WTC11 (cell line): ENCODE data around the gene SLC25A6. TPM values are rescaled to one million over a fixed set of nuclear protein-coding genes. Genes with fewer than 3 reads are reported as not detected.
A peak's percentile ranks its signal among the peaks of the same experiment; 100 is the strongest.

Experiments
- ATAC-seq: fragments of 200-7000 bp; cut with Tn5 transposase; 2 replicates; pipeline ENCODE4 v1.10.0; 2021; ENCODE audit warnings: mild to moderate bottlenecking, moderate library complexity
- CTCF ChIA-PET: fragments of 300-600 bp; sonication (Branson Sonifier 250); formaldehyde crosslinking; loops from one replicate; lab custom pipeline; 2021; ENCODE audit warnings: antibody characterized with exemption; lab: Charles Lee
- POLR2A ChIA-PET: fragments of 350-600 bp; sonication (Branson Sonifier 250); formaldehyde crosslinking; loops from one replicate; lab custom pipeline; 2021; ENCODE audit warnings: antibody characterized with exemption; lab: Charles Lee
- DNase-seq: peaks from one replicate; pipeline ENCODE4 v3.0.0; 2021; ENCODE audit warnings: low spot score
- H3K27ac Mint-ChIP-seq: 2 replicates; pipeline ENCODE4 v1.8.0; 2021; ENCODE audit warnings: mixed read lengths
- H3K27me3 Mint-ChIP-seq: 2 replicates; pipeline ENCODE4 v1.8.0; 2021; ENCODE audit warnings: low read depth, mild to moderate bottlenecking, moderate library complexity, mixed read lengths
- H3K36me3 Mint-ChIP-seq: 2 replicates; pipeline ENCODE4 v1.8.0; 2021; ENCODE audit warnings: mixed read lengths
- H3K4me1 Mint-ChIP-seq: 2 replicates; pipeline ENCODE4 v1.8.0; 2022; ENCODE audit warnings: mixed read lengths
- H3K4me3 Mint-ChIP-seq: 2 replicates; pipeline ENCODE4 v1.8.0; 2021; ENCODE audit warnings: mild to moderate bottlenecking, moderate library complexity, mixed read lengths
- H3K9me3 Mint-ChIP-seq: 2 replicates; pipeline ENCODE4 v1.8.0; 2021; ENCODE audit warnings: mixed read lengths
- CREM ChIP-seq: sonication (generic); formaldehyde crosslinking; IDR thresholded peaks from 2 replicates; pipeline ENCODE4 v1.8.1; 2022; ENCODE audit warnings: mild to moderate bottlenecking, missing genetic modification reagents, moderate library complexity
- FOXJ3 ChIP-seq: sonication (generic); formaldehyde crosslinking; IDR thresholded peaks from 2 replicates; pipeline ENCODE4 v1.9.0; 2021; ENCODE audit warnings: missing genetic modification reagents, mild to moderate bottlenecking, borderline replicate concordance
- FOXK1 ChIP-seq: sonication (generic); formaldehyde crosslinking; IDR thresholded peaks from 2 replicates; pipeline ENCODE4 v1.8.0; 2022; ENCODE audit warnings: mild to moderate bottlenecking, moderate library complexity, missing genetic modification reagents
- GTF2I ChIP-seq: fragments of 250-450 bp; sonication (Bioruptor Pico); conservative IDR thresholded peaks from 2 replicates; pipeline ENCODE4 v1.4.0; 2021; ENCODE audit warnings: mild to moderate bottlenecking
- JAZF1 ChIP-seq: fragments of 250-450 bp; sonication (Bioruptor Pico); IDR thresholded peaks from 2 replicates; pipeline ENCODE4 v1.9.0; 2021; ENCODE audit warnings: moderate library complexity, mild to moderate bottlenecking, inconsistent platforms
- SMAD3 ChIP-seq: sonication (generic); formaldehyde crosslinking; IDR thresholded peaks from 2 replicates; pipeline ENCODE4 v1.8.0; 2022; ENCODE audit warnings: missing genetic modification reagents, mild to moderate bottlenecking, borderline replicate concordance
- TEAD1 ChIP-seq: sonication (generic); formaldehyde crosslinking; IDR thresholded peaks from 2 replicates; pipeline ENCODE4 v1.8.0; 2022; ENCODE audit warnings: mild to moderate bottlenecking, missing genetic modification reagents
- ZNF671 ChIP-seq: fragments of 250-450 bp; sonication (Bioruptor Pico); IDR thresholded peaks from 2 replicates; pipeline ENCODE4 v1.8.0; 2021; ENCODE audit warnings: mild to moderate bottlenecking
- total RNA-seq: library from RNA; stranded (reverse); gene quantifications from 3 replicates; pipeline ENCODE4 v1.2.3, GENCODE V29; 2021
- TF ChIP-seq, protein P1 (sequence below): sonication (generic); formaldehyde crosslinking; IDR thresholded peaks from 2 replicates; pipeline ENCODE4 v1.8.1; 2022; ENCODE audit warnings: low read depth, missing genetic modification reagents, borderline replicate concordance
- TF ChIP-seq, protein P2 (sequence below): sonication (generic); formaldehyde crosslinking; IDR thresholded peaks from 2 replicates; pipeline ENCODE4 v1.8.1; 2022; ENCODE audit warnings: missing genetic modification reagents, borderline replicate concordance
- TF ChIP-seq, protein P3 (sequence below): fragments of 250-450 bp; sonication (Bioruptor Pico); IDR thresholded peaks from 2 replicates; pipeline ENCODE4 v1.9.0; 2021; ENCODE audit warnings: moderate library complexity, mild to moderate bottlenecking, inconsistent platforms, borderline replicate concordance
- TF ChIP-seq, protein P4 (sequence below): sonication (generic); formaldehyde crosslinking; IDR thresholded peaks from 2 replicates; pipeline ENCODE4 v1.8.0; 2023; ENCODE audit warnings: missing genetic modification reagents, mild to moderate bottlenecking, borderline replicate concordance
- TF ChIP-seq, protein P5 (sequence below): sonication (generic); formaldehyde crosslinking; IDR thresholded peaks from 2 replicates; pipeline ENCODE4 v1.8.0; 2022; ENCODE audit warnings: mild to moderate bottlenecking, missing genetic modification reagents
- TF ChIP-seq, protein P6 (sequence below): fragments of 250-450 bp; sonication (Bioruptor Pico); IDR thresholded peaks from 2 replicates; pipeline ENCODE4 v1.9.0; 2021; ENCODE audit warnings: mild to moderate bottlenecking, borderline replicate concordance
- TF ChIP-seq, protein P7 (sequence below): sonication (generic); formaldehyde crosslinking; IDR thresholded peaks from 2 replicates; pipeline ENCODE4 v1.8.0; 2022; ENCODE audit warnings: mild to moderate bottlenecking, missing genetic modification reagents
- TF ChIP-seq, protein P8 (sequence below): sonication (generic); formaldehyde crosslinking; IDR thresholded peaks from 2 replicates; pipeline ENCODE4 v1.8.0; 2022; ENCODE audit warnings: missing genetic modification reagents
- TF ChIP-seq, protein P9 (sequence below): fragments of 250-450 bp; sonication (Bioruptor Pico); IDR thresholded peaks from 2 replicates; pipeline ENCODE4 v1.9.0; 2021; ENCODE audit warnings: mild to moderate bottlenecking

Gene SLC25A6
- total RNA-seq, 1 experiment from 2014 or later = 627 TPM

DNA sequence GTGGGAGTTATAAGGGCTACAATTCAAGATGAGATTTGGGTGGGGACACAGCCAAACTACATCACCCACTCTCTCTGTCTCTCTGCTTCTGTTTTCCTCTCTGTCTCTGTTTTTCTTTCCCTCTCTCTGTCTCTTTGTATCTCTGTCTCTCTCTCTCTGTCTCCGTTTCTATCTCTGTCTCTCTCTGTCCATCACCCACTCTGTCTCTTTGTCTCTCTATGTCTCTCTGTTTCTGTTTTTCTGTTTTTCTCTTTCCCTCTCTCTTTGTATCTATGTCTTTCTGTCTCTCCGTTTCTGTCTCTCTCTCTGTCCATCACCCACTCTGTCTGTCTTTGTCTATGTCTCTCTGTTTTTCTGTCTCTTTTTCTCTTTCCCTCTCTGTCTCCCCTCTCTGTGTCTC, 30.0 kb downstream of the SLC25A6 start:
- Mint-ChIP-seq H3K4me3 (no peak overlapping the region), H3K27ac (peak overlapping the region; percentile 20), H3K27me3 (no peaks in the 10 kb centered on the region)
- no peak for ATAC-seq
- CTCF ChIA-PET = no interaction called here
- no peak for DNase-seq
- TF ChIP-seq CREM (CRISPR knock-in tag) (no peak), TEAD1 (CRISPR knock-in tag) (no peak), GTF2I (CRISPR knock-in tag) (no peak), FOXJ3 (CRISPR knock-in tag) (no peak), ZNF671 (no peak), JAZF1 (CRISPR knock-in tag) (no peak), SMAD3 (CRISPR knock-in tag) (no peak), FOXK1 (no peak)
- TF ChIP-seq, protein P1, sequence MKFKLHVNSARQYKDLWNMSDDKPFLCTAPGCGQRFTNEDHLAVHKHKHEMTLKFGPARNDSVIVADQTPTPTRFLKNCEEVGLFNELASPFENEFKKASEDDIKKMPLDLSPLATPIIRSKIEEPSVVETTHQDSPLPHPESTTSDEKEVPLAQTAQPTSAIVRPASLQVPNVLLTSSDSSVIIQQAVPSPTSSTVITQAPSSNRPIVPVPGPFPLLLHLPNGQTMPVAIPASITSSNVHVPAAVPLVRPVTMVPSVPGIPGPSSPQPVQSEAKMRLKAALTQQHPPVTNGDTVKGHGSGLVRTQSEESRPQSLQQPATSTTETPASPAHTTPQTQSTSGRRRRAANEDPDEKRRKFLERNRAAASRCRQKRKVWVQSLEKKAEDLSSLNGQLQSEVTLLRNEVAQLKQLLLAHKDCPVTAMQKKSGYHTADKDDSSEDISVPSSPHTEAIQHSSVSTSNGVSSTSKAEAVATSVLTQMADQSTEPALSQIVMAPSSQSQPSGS (CRISPR knock-in tag) = no peak
- TF ChIP-seq, protein P2, sequence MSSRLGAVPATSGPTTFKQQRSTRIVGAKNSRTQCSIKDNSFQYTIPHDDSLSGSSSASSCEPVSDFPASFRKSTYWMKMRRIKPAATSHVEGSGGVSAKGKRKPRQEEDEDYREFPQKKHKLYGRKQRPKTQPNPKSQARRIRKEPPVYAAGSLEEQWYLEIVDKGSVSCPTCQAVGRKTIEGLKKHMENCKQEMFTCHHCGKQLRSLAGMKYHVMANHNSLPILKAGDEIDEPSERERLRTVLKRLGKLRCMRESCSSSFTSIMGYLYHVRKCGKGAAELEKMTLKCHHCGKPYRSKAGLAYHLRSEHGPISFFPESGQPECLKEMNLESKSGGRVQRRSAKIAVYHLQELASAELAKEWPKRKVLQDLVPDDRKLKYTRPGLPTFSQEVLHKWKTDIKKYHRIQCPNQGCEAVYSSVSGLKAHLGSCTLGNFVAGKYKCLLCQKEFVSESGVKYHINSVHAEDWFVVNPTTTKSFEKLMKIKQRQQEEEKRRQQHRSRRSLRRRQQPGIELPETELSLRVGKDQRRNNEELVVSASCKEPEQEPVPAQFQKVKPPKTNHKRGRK (CRISPR knock-in tag) = no peak
- TF ChIP-seq, protein P3, sequence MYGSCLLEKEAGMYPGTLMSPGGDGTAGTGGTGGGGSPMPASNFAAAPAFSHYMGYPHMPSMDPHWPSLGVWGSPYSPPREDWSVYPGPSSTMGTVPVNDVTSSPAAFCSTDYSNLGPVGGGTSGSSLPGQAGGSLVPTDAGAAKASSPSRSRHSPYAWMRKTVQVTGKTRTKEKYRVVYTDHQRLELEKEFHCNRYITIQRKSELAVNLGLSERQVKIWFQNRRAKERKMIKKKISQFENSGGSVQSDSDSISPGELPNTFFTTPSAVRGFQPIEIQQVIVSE (CRISPR knock-in tag) = no peak
- TF ChIP-seq, protein P4, sequence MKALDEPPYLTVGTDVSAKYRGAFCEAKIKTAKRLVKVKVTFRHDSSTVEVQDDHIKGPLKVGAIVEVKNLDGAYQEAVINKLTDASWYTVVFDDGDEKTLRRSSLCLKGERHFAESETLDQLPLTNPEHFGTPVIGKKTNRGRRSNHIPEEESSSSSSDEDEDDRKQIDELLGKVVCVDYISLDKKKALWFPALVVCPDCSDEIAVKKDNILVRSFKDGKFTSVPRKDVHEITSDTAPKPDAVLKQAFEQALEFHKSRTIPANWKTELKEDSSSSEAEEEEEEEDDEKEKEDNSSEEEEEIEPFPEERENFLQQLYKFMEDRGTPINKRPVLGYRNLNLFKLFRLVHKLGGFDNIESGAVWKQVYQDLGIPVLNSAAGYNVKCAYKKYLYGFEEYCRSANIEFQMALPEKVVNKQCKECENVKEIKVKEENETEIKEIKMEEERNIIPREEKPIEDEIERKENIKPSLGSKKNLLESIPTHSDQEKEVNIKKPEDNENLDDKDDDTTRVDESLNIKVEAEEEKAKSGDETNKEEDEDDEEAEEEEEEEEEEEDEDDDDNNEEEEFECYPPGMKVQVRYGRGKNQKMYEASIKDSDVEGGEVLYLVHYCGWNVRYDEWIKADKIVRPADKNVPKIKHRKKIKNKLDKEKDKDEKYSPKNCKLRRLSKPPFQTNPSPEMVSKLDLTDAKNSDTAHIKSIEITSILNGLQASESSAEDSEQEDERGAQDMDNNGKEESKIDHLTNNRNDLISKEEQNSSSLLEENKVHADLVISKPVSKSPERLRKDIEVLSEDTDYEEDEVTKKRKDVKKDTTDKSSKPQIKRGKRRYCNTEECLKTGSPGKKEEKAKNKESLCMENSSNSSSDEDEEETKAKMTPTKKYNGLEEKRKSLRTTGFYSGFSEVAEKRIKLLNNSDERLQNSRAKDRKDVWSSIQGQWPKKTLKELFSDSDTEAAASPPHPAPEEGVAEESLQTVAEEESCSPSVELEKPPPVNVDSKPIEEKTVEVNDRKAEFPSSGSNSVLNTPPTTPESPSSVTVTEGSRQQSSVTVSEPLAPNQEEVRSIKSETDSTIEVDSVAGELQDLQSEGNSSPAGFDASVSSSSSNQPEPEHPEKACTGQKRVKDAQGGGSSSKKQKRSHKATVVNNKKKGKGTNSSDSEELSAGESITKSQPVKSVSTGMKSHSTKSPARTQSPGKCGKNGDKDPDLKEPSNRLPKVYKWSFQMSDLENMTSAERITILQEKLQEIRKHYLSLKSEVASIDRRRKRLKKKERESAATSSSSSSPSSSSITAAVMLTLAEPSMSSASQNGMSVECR (CRISPR knock-in tag) = no peak
- TF ChIP-seq, protein P5, sequence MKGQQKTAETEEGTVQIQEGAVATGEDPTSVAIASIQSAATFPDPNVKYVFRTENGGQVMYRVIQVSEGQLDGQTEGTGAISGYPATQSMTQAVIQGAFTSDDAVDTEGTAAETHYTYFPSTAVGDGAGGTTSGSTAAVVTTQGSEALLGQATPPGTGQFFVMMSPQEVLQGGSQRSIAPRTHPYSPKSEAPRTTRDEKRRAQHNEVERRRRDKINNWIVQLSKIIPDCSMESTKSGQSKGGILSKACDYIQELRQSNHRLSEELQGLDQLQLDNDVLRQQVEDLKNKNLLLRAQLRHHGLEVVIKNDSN = no peak
- TF ChIP-seq, protein P6, sequence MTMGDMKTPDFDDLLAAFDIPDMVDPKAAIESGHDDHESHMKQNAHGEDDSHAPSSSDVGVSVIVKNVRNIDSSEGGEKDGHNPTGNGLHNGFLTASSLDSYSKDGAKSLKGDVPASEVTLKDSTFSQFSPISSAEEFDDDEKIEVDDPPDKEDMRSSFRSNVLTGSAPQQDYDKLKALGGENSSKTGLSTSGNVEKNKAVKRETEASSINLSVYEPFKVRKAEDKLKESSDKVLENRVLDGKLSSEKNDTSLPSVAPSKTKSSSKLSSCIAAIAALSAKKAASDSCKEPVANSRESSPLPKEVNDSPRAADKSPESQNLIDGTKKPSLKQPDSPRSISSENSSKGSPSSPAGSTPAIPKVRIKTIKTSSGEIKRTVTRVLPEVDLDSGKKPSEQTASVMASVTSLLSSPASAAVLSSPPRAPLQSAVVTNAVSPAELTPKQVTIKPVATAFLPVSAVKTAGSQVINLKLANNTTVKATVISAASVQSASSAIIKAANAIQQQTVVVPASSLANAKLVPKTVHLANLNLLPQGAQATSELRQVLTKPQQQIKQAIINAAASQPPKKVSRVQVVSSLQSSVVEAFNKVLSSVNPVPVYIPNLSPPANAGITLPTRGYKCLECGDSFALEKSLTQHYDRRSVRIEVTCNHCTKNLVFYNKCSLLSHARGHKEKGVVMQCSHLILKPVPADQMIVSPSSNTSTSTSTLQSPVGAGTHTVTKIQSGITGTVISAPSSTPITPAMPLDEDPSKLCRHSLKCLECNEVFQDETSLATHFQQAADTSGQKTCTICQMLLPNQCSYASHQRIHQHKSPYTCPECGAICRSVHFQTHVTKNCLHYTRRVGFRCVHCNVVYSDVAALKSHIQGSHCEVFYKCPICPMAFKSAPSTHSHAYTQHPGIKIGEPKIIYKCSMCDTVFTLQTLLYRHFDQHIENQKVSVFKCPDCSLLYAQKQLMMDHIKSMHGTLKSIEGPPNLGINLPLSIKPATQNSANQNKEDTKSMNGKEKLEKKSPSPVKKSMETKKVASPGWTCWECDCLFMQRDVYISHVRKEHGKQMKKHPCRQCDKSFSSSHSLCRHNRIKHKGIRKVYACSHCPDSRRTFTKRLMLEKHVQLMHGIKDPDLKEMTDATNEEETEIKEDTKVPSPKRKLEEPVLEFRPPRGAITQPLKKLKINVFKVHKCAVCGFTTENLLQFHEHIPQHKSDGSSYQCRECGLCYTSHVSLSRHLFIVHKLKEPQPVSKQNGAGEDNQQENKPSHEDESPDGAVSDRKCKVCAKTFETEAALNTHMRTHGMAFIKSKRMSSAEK (CRISPR knock-in tag) = no peak
- TF ChIP-seq, protein P7, sequence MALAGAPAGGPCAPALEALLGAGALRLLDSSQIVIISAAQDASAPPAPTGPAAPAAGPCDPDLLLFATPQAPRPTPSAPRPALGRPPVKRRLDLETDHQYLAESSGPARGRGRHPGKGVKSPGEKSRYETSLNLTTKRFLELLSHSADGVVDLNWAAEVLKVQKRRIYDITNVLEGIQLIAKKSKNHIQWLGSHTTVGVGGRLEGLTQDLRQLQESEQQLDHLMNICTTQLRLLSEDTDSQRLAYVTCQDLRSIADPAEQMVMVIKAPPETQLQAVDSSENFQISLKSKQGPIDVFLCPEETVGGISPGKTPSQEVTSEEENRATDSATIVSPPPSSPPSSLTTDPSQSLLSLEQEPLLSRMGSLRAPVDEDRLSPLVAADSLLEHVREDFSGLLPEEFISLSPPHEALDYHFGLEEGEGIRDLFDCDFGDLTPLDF (CRISPR knock-in tag) = no peak
- TF ChIP-seq, protein P8, sequence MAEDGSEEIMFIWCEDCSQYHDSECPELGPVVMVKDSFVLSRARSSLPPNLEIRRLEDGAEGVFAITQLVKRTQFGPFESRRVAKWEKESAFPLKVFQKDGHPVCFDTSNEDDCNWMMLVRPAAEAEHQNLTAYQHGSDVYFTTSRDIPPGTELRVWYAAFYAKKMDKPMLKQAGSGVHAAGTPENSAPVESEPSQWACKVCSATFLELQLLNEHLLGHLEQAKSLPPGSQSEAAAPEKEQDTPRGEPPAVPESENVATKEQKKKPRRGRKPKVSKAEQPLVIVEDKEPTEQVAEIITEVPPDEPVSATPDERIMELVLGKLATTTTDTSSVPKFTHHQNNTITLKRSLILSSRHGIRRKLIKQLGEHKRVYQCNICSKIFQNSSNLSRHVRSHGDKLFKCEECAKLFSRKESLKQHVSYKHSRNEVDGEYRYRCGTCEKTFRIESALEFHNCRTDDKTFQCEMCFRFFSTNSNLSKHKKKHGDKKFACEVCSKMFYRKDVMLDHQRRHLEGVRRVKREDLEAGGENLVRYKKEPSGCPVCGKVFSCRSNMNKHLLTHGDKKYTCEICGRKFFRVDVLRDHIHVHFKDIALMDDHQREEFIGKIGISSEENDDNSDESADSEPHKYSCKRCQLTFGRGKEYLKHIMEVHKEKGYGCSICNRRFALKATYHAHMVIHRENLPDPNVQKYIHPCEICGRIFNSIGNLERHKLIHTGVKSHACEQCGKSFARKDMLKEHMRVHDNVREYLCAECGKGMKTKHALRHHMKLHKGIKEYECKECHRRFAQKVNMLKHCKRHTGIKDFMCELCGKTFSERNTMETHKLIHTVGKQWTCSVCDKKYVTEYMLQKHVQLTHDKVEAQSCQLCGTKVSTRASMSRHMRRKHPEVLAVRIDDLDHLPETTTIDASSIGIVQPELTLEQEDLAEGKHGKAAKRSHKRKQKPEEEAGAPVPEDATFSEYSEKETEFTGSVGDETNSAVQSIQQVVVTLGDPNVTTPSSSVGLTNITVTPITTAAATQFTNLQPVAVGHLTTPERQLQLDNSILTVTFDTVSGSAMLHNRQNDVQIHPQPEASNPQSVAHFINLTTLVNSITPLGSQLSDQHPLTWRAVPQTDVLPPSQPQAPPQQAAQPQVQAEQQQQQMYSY (CRISPR knock-in tag) = no peak
- TF ChIP-seq, protein P9, sequence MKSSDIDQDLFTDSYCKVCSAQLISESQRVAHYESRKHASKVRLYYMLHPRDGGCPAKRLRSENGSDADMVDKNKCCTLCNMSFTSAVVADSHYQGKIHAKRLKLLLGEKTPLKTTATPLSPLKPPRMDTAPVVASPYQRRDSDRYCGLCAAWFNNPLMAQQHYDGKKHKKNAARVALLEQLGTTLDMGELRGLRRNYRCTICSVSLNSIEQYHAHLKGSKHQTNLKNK = no peak
- TF ChIP-seq, all 79 proteins: peak for 0
- POLR2A ChIA-PET = no interaction called here
- H3K36me3 Mint-ChIP-seq = peaks cover 33% of the 10 kb centered on the region
- 0 out of 2 replicates have a peak, but pooled peaks cover 3% of the 10 kb centered on the region for H3K9me3 Mint-ChIP-seq
- peaks cover 10% of the 10 kb centered on the region for H3K4me1 Mint-ChIP-seq
